Left ventricle myocardium inferior (tissue), 1 donor: ENCODE measurements around the gene IARS2. TPM values are rescaled to one million over a fixed set of nuclear protein-coding genes. Genes with fewer than 3 reads are reported as not detected.

Source experiments
- DNase-seq: peaks from one replicate; pipeline ENCODE4 v3.0.0-alpha.2; 2020
- H3K27ac ChIP-seq: fragments of 200-600 bp; replicated peaks from 2 replicates; pipeline ENCODE4 v1.8.0; 2021
- H3K27me3 ChIP-seq: fragments of 200-600 bp; 2 replicates; pipeline ENCODE4 v1.8.0; 2021; ENCODE audit warnings: low read depth
- H3K36me3 ChIP-seq: fragments of 200-600 bp; 2 replicates; pipeline ENCODE4 v1.8.0; 2021
- H3K4me1 ChIP-seq: fragments of 200-600 bp; 2 replicates; pipeline ENCODE4 v1.8.0; 2021
- H3K4me3 ChIP-seq: fragments of 200-600 bp; 2 replicates; pipeline ENCODE4 v1.8.0; 2021; ENCODE audit warnings: mild to moderate bottlenecking, moderate library complexity
- H3K9me3 ChIP-seq: fragments of 200-600 bp; replicated peaks from 2 replicates; pipeline ENCODE4 v1.8.0; 2021
- intact Hi-C: fragments of 100-400 bp; cut with micrococcal nuclease; formaldehyde crosslinking; loops from one replicate; pipeline ENCODE4 v1.11.0; 2022
- total RNA-seq: library from RNA; stranded (reverse); fragmentation: NEBNext Ultra II Directional; extraction: Animal tissue kit (Norgen Biotek cat#: 25700); gene quantifications from one replicate; pipeline ENCODE4 v1.2.1, GENCODE V29; 2021
- TF ChIP-seq, protein P1 (sequence below): fragments of 200-600 bp; IDR thresholded peaks from 2 replicates; pipeline ENCODE4 v1.8.0; 2021; ENCODE audit warnings: antibody characterized with exemption, mild to moderate bottlenecking, borderline replicate concordance
- donor health status: DM: no; HTN: yes; CAD: no; lungs with severe emphysema.

Gene IARS2
- total RNA-seq, 1 donor from 2014 or later = 77.5 TPM

DNA sequence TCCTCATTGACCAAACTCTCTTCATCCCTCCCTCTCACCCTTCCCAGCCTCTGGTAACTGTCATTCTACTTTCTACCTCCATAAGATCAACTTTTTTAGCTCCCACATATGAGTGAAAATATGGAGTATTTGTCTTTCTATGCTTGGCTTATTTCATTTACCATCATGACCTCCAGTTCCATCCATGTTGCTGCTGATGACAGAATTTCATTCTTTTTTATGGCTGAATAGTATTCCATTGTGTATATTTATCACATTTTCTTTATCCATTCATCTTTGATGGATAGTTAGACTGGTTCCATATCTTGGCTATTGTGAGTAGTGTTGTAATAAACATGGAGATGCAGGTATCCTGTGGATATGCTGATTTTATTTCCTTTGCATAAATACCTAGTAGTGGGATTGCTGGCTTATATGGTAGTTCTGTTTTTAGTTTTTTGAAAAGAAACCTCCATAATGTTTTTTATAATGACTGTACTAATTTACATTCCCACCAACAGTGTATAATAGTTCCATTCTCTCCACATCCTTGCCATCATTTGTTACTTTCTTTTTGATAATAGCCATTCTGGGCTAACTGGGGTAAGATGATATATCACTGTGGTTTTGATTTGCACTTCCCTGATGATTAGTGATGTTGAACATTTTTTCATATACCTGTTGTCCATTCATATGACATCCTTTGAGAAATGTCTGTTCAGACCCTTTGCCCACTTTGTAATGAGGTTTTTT lies 35.7 kb downstream of the IARS2 start:
- no peak for DNase-seq
- no peak overlapping the region for H3K27ac ChIP-seq
- TF ChIP-seq, protein P1, sequence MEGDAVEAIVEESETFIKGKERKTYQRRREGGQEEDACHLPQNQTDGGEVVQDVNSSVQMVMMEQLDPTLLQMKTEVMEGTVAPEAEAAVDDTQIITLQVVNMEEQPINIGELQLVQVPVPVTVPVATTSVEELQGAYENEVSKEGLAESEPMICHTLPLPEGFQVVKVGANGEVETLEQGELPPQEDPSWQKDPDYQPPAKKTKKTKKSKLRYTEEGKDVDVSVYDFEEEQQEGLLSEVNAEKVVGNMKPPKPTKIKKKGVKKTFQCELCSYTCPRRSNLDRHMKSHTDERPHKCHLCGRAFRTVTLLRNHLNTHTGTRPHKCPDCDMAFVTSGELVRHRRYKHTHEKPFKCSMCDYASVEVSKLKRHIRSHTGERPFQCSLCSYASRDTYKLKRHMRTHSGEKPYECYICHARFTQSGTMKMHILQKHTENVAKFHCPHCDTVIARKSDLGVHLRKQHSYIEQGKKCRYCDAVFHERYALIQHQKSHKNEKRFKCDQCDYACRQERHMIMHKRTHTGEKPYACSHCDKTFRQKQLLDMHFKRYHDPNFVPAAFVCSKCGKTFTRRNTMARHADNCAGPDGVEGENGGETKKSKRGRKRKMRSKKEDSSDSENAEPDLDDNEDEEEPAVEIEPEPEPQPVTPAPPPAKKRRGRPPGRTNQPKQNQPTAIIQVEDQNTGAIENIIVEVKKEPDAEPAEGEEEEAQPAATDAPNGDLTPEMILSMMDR = no peak
- H3K27me3 ChIP-seq = no peaks in the 10 kb centered on the region
- H3K36me3 ChIP-seq = peaks cover 71% of the 10 kb centered on the region
- peaks cover 1% of the 10 kb centered on the region for H3K4me1 ChIP-seq
- intact Hi-C loops = no loop called here
- H3K4me3 ChIP-seq = no peak overlapping the region
- H3K9me3 ChIP-seq = peaks cover 6% of the 10 kb centered on the region

DNA sequence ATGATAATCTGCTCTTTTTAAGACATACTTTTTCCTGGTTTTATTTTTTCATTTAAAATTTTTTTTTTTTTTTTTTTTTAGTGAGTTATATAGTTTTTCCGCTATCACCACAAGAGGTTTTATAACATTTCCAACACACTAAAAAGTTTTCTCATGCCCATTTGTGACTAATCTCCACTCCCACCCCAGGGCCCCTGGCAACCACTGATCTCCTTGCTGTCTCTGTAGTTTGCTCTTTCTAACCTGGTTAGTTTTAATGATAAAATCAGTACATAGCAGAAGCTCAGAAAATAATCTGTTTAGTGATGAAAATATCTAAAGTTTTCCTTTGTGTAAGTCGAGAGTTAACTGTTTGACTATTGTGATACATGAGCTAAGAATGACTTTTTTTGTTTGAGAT lies 41.8 kb downstream of the IARS2 start:
- no peak for DNase-seq
- Histone ChIP-seq H3K9me3 (no peaks in the 10 kb centered on the region), H3K4me1 (peaks cover 11% of the 10 kb centered on the region), H3K27me3 (no peaks in the 10 kb centered on the region), H3K36me3 (peaks cover 70% of the 10 kb centered on the region), H3K4me3 (no peak overlapping the region), H3K27ac (no peak overlapping the region)
- TF ChIP-seq, protein P1 = no peak
- intact Hi-C loops = no loop called here

DNA sequence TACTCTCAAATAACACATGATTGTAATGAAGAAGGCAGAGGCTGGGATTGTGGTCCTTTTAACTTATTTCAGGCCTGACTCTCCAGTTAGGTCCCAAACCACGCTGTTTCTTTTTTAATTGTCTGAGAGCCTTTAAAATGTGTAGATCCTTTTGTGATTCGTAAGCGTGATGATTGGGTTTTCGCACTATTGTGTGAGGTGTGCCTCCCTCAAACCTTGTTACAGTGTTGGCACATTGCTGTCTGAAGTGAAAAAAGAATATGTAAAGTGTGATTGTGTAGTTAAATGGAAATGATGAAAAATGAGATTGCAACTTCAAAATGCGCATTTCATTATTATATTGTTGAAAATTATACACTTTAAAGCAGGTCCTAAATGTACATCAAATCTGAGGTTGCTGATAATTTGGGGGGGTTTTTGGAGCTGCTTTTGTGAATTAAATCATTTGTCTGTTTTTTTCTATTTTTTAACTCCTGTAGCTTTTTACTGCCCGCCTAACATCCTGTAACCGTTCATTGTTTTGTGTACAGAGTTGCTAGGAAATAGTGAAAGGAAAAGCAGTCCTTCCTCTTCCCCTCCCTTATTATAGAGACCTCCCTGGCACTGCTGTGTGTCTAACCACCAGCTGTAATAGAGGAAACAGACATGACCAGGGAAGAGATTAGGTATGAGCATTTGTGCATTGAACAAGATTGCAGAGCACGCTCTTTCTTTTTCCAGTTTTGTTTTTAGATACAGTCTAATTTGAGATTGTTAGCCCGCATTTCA lies 43.3 kb downstream of the IARS2 start:
- DNase-seq = no peak
- peak overlapping the region; percentile 64 for H3K27ac ChIP-seq
- peaks cover 11% of the 10 kb centered on the region for H3K4me1 ChIP-seq
- no peaks in the 10 kb centered on the region for H3K9me3 ChIP-seq
- TF ChIP-seq, protein P1 = no peak
- no peaks in the 10 kb centered on the region for H3K27me3 ChIP-seq
- H3K4me3 ChIP-seq = peak overlapping the region; percentile 41
- H3K36me3 ChIP-seq = peaks cover 74% of the 10 kb centered on the region
- intact Hi-C loops = no loop called here

DNA sequence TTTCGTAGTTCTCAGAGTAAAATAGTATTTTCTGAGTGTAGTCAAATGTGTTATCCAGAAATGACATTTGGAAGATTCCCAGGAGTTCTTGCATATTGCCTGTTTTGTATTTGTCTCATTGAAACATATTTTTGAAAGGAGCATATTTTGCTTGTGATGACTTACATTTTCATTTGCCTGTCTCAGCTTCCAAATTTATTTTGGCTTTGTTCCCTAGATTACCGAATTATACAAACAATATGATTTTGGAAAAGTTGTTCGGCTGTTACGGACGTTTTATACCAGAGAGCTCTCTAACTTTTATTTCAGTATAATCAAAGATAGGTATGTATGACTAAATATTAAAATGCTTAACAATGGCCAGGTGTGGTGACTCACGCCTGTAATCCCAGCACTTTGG lies 46.0 kb downstream of the IARS2 start:
- peaks cover 56% of the 10 kb centered on the region for H3K36me3 ChIP-seq
- no peaks in the 10 kb centered on the region for H3K9me3 ChIP-seq
- peak overlapping the region; percentile 42 for H3K27ac ChIP-seq
- no peak for DNase-seq
- intact Hi-C loops = no loop called here
- TF ChIP-seq, protein P1 = no peak
- H3K27me3 ChIP-seq = no peaks in the 10 kb centered on the region
- H3K4me1 ChIP-seq = peaks cover 11% of the 10 kb centered on the region
- H3K4me3 ChIP-seq = no peak overlapping the region

DNA sequence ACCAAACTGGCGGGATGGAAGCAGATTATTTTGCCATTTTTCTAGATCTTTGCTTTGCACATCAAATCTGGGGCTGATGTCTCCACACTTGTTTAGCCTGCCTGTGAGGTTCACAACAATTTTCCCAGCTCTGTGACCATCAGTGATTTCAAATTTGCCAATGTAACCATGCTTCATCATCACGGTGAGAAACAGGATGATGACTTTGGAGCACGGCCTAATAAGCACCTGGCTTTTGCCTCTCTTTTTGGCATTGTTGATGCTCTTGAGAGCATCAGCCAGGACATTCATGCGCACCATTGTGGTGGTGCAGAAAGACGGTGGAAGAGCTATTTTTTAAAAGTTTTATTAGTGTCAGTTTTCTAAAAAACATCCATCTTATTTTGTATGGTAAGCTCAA lies 50.1 kb downstream of the IARS2 start:
- no peak for DNase-seq
- Histone ChIP-seq H3K9me3 (no peaks in the 10 kb centered on the region), H3K27me3 (no peaks in the 10 kb centered on the region), H3K4me1 (no peaks in the 10 kb centered on the region), H3K36me3 (peaks cover 63% of the 10 kb centered on the region), H3K4me3 (no peak overlapping the region), H3K27ac (no peak overlapping the region)
- intact Hi-C loops = no loop called here
- TF ChIP-seq, protein P1 = no peak
